Measurements from ENCODE around the gene STX8. TPM values are rescaled to one million over a fixed set of nuclear protein-coding genes. Genes with fewer than 3 reads are reported as not detected.

Gene STX8
- total RNA-seq, 1 experiment from 2014 or later: 50.3 TPM

DNA sequence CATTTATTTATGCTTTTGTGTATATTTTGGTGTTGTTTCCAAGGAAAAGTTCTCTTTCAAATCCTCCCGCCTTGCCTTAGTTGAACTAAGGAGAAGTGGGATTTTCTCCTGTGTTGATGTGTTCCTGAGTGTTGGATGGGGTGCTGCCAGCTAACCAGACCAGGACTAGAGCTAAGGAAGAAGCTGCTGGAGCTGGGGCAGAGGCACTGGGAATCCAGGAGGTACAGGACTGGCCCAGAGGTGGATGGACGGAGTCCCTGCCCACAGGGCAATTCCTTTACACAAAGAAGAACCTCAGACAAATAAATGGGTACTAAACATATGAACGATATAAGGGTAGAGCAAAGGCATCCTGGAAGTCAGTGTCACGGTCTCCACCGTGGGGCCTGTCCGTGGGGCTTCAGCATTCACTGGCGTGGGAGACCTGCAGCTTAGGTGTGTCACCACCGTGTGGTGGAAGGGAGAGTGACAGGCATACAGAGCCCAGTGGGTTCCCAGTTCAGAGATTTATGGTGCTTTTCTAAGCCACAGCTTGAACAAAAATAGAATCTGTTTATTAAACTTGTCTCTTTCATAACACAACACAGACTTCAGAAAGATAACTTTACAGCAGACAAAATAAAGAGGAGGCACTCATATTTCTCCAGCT, 283.6 kb downstream of the STX8 start:
- TF ChIP-seq CTCF (IDR thresholded peaks at IDR 0.05): peak; percentile 81
- no peak for TF ChIP-seq POLR2AphosphoS5 (IDR thresholded peaks at IDR 0.05; ENCODE audit: low read depth, low read length)
- DNase-seq (ENCODE audit: low read depth, low spot score) (peak; percentile 43), ATAC-seq (peak; percentile 73)
- CTCF ChIA-PET: interaction anchor here (0.7 kb wide), 1 partner anchor 43 kb away, joined by 3 read pairs; no protein-coding TSS in a partner anchor
- no peaks in the 10 kb centered on the region for H3K9me3 ChIP-seq (ENCODE audit: control insufficient read depth, insufficient read depth, low read depth, low read length)
- intact Hi-C loops (cut with micrococcal nuclease; ENCODE audit: unreplicated experiment): no loop called here
- BruUV-seq (replicated peaks): no TSS peak
- H3K4me1 ChIP-seq (ENCODE audit: control insufficient read depth, insufficient read depth, low read length): no peaks in the 10 kb centered on the region
- in situ Hi-C loops (cut with HindIII; ENCODE audit: low pct_unique_long_range_greater_than_20kb, low sequenced_read_pairs): no loop called here
- POLR2A ChIA-PET: no interaction called here
- H3K36me3 ChIP-seq (ENCODE audit: control insufficient read depth, insufficient read depth, low read length): no peaks in the 10 kb centered on the region
- no peaks in the 10 kb centered on the region for H3K27me3 ChIP-seq (ENCODE audit: control insufficient read depth, insufficient read depth, low read length)
- no peak overlapping the region for H3K4me3 ChIP-seq (ENCODE audit: low read depth in 2 of 2, low read length in 2 of 2)
- no peak overlapping the region for H3K27ac ChIP-seq (ENCODE audit: low read length)

DNA sequence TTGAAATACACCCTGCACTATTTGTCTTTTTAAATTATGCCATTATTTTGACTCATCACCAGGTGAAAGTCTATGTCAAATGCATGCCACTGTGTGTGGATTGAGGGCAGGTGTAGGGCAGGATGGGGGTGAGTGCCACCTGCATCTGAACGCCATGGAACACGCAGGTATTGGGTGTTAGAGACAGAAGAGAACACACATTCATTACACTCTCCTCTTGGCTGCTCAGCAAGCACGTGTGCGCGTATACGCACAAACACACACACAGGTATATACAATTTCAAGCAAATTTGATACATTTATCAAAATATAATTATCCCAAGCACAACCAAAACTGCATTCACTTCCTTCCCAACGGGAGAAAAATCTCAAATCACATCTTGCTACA, 285.4 kb downstream of the STX8 start:
- POLR2A ChIA-PET: no interaction called here
- in situ Hi-C loops (cut with HindIII; ENCODE audit: low pct_unique_long_range_greater_than_20kb, low sequenced_read_pairs): no loop called here
- no peak overlapping the region for H3K4me3 ChIP-seq (ENCODE audit: low read depth in 2 of 2, low read length in 2 of 2)

More for the DNA sequence above, 285.4 kb downstream of the STX8 start:
- Histone ChIP-seq H3K27ac (ENCODE audit: low read length) (no peak overlapping the region), H3K36me3 (ENCODE audit: control insufficient read depth, insufficient read depth, low read length) (no peaks in the 10 kb centered on the region), H3K4me1 (ENCODE audit: control insufficient read depth, insufficient read depth, low read length) (no peaks in the 10 kb centered on the region), H3K9me3 (ENCODE audit: control insufficient read depth, insufficient read depth, low read depth, low read length) (no peaks in the 10 kb centered on the region), H3K27me3 (ENCODE audit: control insufficient read depth, insufficient read depth, low read length) (no peaks in the 10 kb centered on the region)
- ATAC-seq (no peak), DNase-seq (ENCODE audit: low read depth, low spot score) (no peak)
- no TSS peak for BruUV-seq (replicated peaks)
- intact Hi-C loops (cut with micrococcal nuclease; ENCODE audit: unreplicated experiment): no loop called here
- CTCF ChIA-PET: no interaction called here
- TF ChIP-seq, protein P1, sequence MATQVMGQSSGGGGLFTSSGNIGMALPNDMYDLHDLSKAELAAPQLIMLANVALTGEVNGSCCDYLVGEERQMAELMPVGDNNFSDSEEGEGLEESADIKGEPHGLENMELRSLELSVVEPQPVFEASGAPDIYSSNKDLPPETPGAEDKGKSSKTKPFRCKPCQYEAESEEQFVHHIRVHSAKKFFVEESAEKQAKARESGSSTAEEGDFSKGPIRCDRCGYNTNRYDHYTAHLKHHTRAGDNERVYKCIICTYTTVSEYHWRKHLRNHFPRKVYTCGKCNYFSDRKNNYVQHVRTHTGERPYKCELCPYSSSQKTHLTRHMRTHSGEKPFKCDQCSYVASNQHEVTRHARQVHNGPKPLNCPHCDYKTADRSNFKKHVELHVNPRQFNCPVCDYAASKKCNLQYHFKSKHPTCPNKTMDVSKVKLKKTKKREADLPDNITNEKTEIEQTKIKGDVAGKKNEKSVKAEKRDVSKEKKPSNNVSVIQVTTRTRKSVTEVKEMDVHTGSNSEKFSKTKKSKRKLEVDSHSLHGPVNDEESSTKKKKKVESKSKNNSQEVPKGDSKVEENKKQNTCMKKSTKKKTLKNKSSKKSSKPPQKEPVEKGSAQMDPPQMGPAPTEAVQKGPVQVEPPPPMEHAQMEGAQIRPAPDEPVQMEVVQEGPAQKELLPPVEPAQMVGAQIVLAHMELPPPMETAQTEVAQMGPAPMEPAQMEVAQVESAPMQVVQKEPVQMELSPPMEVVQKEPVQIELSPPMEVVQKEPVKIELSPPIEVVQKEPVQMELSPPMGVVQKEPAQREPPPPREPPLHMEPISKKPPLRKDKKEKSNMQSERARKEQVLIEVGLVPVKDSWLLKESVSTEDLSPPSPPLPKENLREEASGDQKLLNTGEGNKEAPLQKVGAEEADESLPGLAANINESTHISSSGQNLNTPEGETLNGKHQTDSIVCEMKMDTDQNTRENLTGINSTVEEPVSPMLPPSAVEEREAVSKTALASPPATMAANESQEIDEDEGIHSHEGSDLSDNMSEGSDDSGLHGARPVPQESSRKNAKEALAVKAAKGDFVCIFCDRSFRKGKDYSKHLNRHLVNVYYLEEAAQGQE (IDR thresholded peaks at IDR 0.05; ENCODE audit: insufficient read depth in 1 of 2, low read depth in 2 of 2, low read length in 1 of 2): no peak
- TF ChIP-seq POLR2AphosphoS5 (IDR thresholded peaks at IDR 0.05; ENCODE audit: low read depth, low read length): no peak
- TF ChIP-seq TCF7L2 (IDR thresholded peaks at IDR 0.05; ENCODE audit: low read depth, low read length): no peak
- TF ChIP-seq CTCF (IDR thresholded peaks at IDR 0.05): no peak
- TF ChIP-seq SIN3A (IDR thresholded peaks at IDR 0.05; ENCODE audit: borderline replicate concordance, insufficient read depth, low read depth, low read length): no peak
